Measurements from ENCODE around the gene IER5L.

GRCh38 chr9:129136446-129137035 is 41.5 kb downstream of the IER5L start:
- TF ChIP-seq CTCF (IDR thresholded peaks at IDR 0.05) (no peak), ZFX (IDR thresholded peaks at IDR 0.05; ENCODE audit: borderline replicate concordance) (no peak)

All from 22Rv1 (cell line).